GM12801 (cell line): ENCODE results near the gene REG1A.

Source experiments
- CTCF ChIP-seq: IDR thresholded peaks from one replicate; pipeline ENCODE4 v1.5.1; 2011; ENCODE audit warnings: control low read depth; ENCODE audit not compliant: insufficient read length; ENCODE audit errors: extremely low read depth

REG1A gene

GRCh38 chr2:79105259-79105658 lies 15.0 kb upstream of the REG1A start:
- no peak for TF ChIP-seq CTCF

DNA sequence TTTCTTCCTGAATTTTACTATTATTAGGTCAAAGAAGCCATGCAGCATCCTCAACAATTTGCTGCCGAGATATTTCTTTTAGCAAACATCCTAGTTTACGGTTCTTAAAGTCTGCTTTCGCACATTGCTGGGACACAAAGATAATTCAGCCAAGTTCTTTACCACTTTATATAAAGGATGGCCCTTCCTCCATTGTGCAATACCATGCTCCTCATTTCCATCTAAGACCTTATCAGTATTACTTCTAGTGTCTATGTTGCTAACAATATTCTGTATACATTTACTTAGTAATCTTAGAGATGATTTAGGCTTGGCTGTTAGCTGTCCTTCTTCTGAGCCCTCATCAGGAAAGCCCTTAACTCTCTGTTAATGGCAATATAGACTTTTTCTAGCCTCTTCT lies 8.0 kb upstream of the REG1A start:
- TF ChIP-seq CTCF: no peak

DNA sequence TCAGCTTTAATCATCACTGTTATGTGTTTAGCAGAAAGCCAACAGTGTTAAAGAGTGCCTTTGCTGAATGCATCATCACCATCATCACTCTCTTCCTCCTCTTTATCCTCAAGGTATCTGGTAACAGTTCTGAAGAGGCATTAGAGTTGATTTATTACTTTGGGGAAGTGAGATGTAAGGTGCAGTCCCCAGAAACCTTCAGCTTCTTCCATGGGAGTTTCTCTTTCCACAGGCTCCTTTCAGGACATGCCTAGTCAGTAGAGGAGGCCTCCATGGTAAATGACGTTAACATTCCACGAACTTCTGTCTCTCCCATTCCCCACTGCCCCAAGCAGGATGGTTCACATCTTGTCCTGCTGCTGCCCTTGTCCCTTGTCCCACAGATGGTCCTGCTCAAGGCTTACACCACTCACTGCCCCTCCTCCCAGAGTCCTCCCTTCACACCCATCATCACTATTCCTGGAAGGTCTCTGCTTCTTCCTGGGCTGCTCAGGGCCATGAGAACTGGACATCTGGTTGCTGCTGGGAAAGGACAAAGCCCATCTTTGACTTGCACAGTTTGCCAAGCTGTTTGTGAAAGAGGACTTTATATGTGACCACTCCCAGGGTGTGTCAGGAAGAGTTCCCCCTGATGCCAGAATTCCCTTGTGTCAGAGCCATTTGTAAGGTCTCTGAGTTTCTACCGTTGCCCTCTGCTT lies 5.3 kb upstream of the REG1A start:
- TF ChIP-seq CTCF: no peak

GRCh38 chr2:79116997-79117928 lies 3.0 kb upstream of the REG1A start:
- no peak for TF ChIP-seq CTCF

- TF ChIP-seq CTCF: no peak
These were observed 2.4 kb downstream of the REG1A start for GRCh38 chr2:79122676-79123075.

- TF ChIP-seq CTCF: no peak
These were observed 4.8 kb downstream of the REG1A start for GRCh38 chr2:79124907-79125720.

GRCh38 chr2:79125721-79125985 lies 5.4 kb downstream of the REG1A start:
- TF ChIP-seq CTCF: no peak
